HepG2 (cell line): Measurements from ENCODE around the gene INSIG2. TPM values are rescaled to one million over a fixed set of nuclear protein-coding genes. Genes with fewer than 3 reads are reported as not detected.

Source experiments
- FUBP1 ChIP-seq: sonication (generic); formaldehyde crosslinking; IDR thresholded peaks from 2 replicates; pipeline ENCODE4 v1.5.1; 2020; ENCODE audit warnings: missing genetic modification reagents, mild to moderate bottlenecking, borderline replicate concordance
- KAT8 ChIP-seq: IDR thresholded peaks from 2 replicates; pipeline ENCODE4 v1.6.1; 2016; ENCODE audit warnings: missing genetic modification reagents, missing compliant biosample characterization
- LRRFIP1 ChIP-seq: sonication (generic); formaldehyde crosslinking; conservative IDR thresholded peaks from 2 replicates; pipeline ENCODE4 v1.4.0; 2020; ENCODE audit warnings: missing genetic modification reagents
- POGZ ChIP-seq: sonication (generic); formaldehyde crosslinking; IDR thresholded peaks from 2 replicates; pipeline ENCODE4 v1.4.0; 2020; ENCODE audit warnings: mild to moderate bottlenecking, missing genetic modification reagents
- RAD21 ChIP-seq: fragments of 450-650 bp; formaldehyde crosslinking; IDR thresholded peaks from 2 replicates; pipeline ENCODE4 v1.5.0; 2020; ENCODE audit warnings: mild to moderate bottlenecking
- SP2 ChIP-seq: sonication (generic); formaldehyde crosslinking; IDR thresholded peaks from 2 replicates; pipeline ENCODE4 v1.5.1; 2020; ENCODE audit warnings: mild to moderate bottlenecking, missing genetic modification reagents
- TBX2 ChIP-seq: sonication (generic); formaldehyde crosslinking; IDR thresholded peaks from 2 replicates; pipeline ENCODE4 v1.5.0; 2020; ENCODE audit warnings: missing genetic modification reagents, mild to moderate bottlenecking, borderline replicate concordance
- THAP11 ChIP-seq: IDR thresholded peaks from 2 replicates; pipeline ENCODE4 v1.6.1; 2016; ENCODE audit warnings: missing biosample characterization, missing genetic modification reagents
- THAP7 ChIP-seq: sonication (generic); formaldehyde crosslinking; IDR thresholded peaks from 2 replicates; pipeline ENCODE4 v1.8.1; 2023; ENCODE audit warnings: mild to moderate bottlenecking, missing genetic modification reagents
- U2AF1 ChIP-seq: fragments of 200-400 bp; formaldehyde crosslinking; optimal IDR thresholded peaks from 2 replicates; pipeline ENCODE3; 2017; ENCODE audit warnings: mild to moderate bottlenecking, low read depth, low read length
- ZNF138 ChIP-seq: sonication (generic); formaldehyde crosslinking; IDR thresholded peaks from 2 replicates; pipeline ENCODE4 v1.5.0; 2020; ENCODE audit warnings: mild to moderate bottlenecking, low read depth, missing genetic modification reagents
- ZNF143 ChIP-seq: sonication (generic); formaldehyde crosslinking; IDR thresholded peaks from 2 replicates; pipeline ENCODE4 v1.4.0; 2020; ENCODE audit warnings: missing genetic modification reagents
- ZNF17 ChIP-seq: sonication (generic); formaldehyde crosslinking; IDR thresholded peaks from 2 replicates; pipeline ENCODE4 v1.5.0; 2020; ENCODE audit warnings: mild to moderate bottlenecking, missing genetic modification reagents
- ZNF276 ChIP-seq: sonication (generic); formaldehyde crosslinking; IDR thresholded peaks from 2 replicates; pipeline ENCODE4 v1.4.0; 2020; ENCODE audit warnings: mild to moderate bottlenecking, low read depth, missing genetic modification reagents
- ZNF331 ChIP-seq: sonication (generic); formaldehyde crosslinking; IDR thresholded peaks from 2 replicates; pipeline ENCODE4 v1.4.0; 2020; ENCODE audit warnings: missing genetic modification reagents
- ZNF335 ChIP-seq: sonication (generic); formaldehyde crosslinking; IDR thresholded peaks from 2 replicates; pipeline ENCODE4 v1.4.0; 2020; ENCODE audit warnings: missing genetic modification reagents
- ZNF639 ChIP-seq: conservative IDR thresholded peaks from 2 replicates; pipeline ENCODE4 v1.6.1; 2018; ENCODE audit warnings: missing genetic modification reagents
- polyA plus RNA-seq, 8 experiments: library from polyadenylated mRNA; depleted of rRNA in 3 of 8; stranded (reverse) in 7 of 8; unstranded in 1 of 8; fragments of >200 nt; fragmentation: Illumina TruSeq in 4 of 8; extraction: Trizol in 4 of 8; gene quantifications; 2 replicates each; pipeline versions ENCODE4 v1.2.1 to v1.2.3, GENCODE V29; 2011 to 2016; ENCODE audit warnings: low read depth in 4 of 8, missing spikeins in 1 of 8, mixed read lengths in 1 of 8; ENCODE audit not compliant: insufficient read depth in 1 of 8
- total RNA-seq, 5 experiments: library from RNA; depleted of rRNA; stranded (reverse); fragments of >200 nt; fragmentation: Illumina TruSeq; extraction: Trizol; gene quantifications; 2 replicates each; pipeline ENCODE4 v1.2.3, GENCODE V29; 2016; ENCODE audit warnings: low read depth in 1 of 5

Gene INSIG2
- total and polyA plus RNA-seq, 2 of the 13 experiments (the other 11 are each of a cell fraction or from before 2014, with no cell fraction given), result 73.5 to 481 TPM

GRCh38 chr2:118088051-118089024, at the start of gene INSIG2 (continued):
- TF ChIP-seq THAP7 (CRISPR knock-in tag) (peak; percentile 71; the same call in 1 of the 2 replicates), RAD21 (no peak), ZNF17 (CRISPR knock-in tag) (no peak), ZNF331 (peak; percentile 88), KAT8 (peak; percentile 16), LRRFIP1 (CRISPR knock-in tag) (no peak), TBX2 (peak; percentile 83), ZNF276 (CRISPR knock-in tag) (peak; percentile 30; the same call in 1 of the 2 replicates), FUBP1 (CRISPR knock-in tag) (no peak), ZNF639 (peak; percentile 3; the same call in 1 of the 2 replicates), U2AF1 (no peak), ZNF138 (peak; percentile 68; the same call in 1 of the 2 replicates), ZNF335 (CRISPR knock-in tag) (0 out of 2 replicates have a peak, but pooled peaks have one; percentile 63), POGZ (CRISPR knock-in tag) (peak; percentile 46), SP2 (CRISPR knock-in tag) (peak; percentile 79), ZNF143 (CRISPR knock-in tag) (peak; percentile 72), THAP11 (CRISPR knock-in tag) (peak; percentile 89)
